Measurements from ENCODE around the gene MATN1.

GRCh38 chr1:30670240-30671060 lies 52.9 kb downstream of the MATN1 start:
- no peak for TF ChIP-seq CTCF (IDR thresholded peaks at IDR 0.05)
- no peak for TF ChIP-seq POLR2A (IDR thresholded peaks at IDR 0.05)

Measured in uterus (tissue), 2 donors.